Measurements from ENCODE around the gene MEGF10.

Gene MEGF10

GRCh38 chr5:127367029-127367428, 76.4 kb downstream of the MEGF10 start:
- no peak for ATAC-seq
- TF ChIP-seq OSR1 (CRISPR knock-in tag; IDR thresholded peaks at IDR 0.05) (no peak), TCF4 (CRISPR knock-in tag; IDR thresholded peaks at IDR 0.05; ENCODE audit: borderline replicate concordance) (no peak), ESRRG (CRISPR knock-in tag; IDR thresholded peaks at IDR 0.05) (no peak), ISL1 (CRISPR knock-in tag; IDR thresholded peaks at IDR 0.05) (no peak)

- no peak for ATAC-seq
- TF ChIP-seq CREB5 (CRISPR knock-in tag; IDR thresholded peaks at IDR 0.05; ENCODE audit: low read depth) (no peak), ZFP3 (CRISPR knock-in tag; IDR thresholded peaks at IDR 0.05) (no peak), OSR1 (CRISPR knock-in tag; IDR thresholded peaks at IDR 0.05) (no peak), POU6F1 (CRISPR knock-in tag; IDR thresholded peaks at IDR 0.05; ENCODE audit: borderline replicate concordance, low read depth) (no peak), GLIS3 (CRISPR knock-in tag; IDR thresholded peaks at IDR 0.05) (no peak), ZFP30 (CRISPR knock-in tag; IDR thresholded peaks at IDR 0.05) (no peak), PATZ1 (CRISPR knock-in tag; IDR thresholded peaks at IDR 0.05; ENCODE audit: borderline replicate concordance) (no peak)
Measured at GRCh38 chr5:127367946-127368465, 77.4 kb downstream of the MEGF10 start.

GRCh38 chr5:127369796-127370195, 79.2 kb downstream of the MEGF10 start:
- no peak for ATAC-seq
- TF ChIP-seq ZC3H10 (CRISPR knock-in tag; IDR thresholded peaks at IDR 0.05) (no peak), TOX (CRISPR knock-in tag; IDR thresholded peaks at IDR 0.05; ENCODE audit: borderline replicate concordance) (no peak), GLIS3 (CRISPR knock-in tag; IDR thresholded peaks at IDR 0.05) (no peak), CSDC2 (CRISPR knock-in tag; IDR thresholded peaks at IDR 0.05) (no peak), TCF4 (CRISPR knock-in tag; IDR thresholded peaks at IDR 0.05; ENCODE audit: borderline replicate concordance) (no peak), POU6F1 (CRISPR knock-in tag; IDR thresholded peaks at IDR 0.05; ENCODE audit: borderline replicate concordance, low read depth) (no peak), ARNTL (CRISPR knock-in tag; IDR thresholded peaks at IDR 0.05; ENCODE audit: borderline replicate concordance, low read depth) (no peak), ZFP30 (CRISPR knock-in tag; IDR thresholded peaks at IDR 0.05) (no peak), PATZ1 (CRISPR knock-in tag; IDR thresholded peaks at IDR 0.05; ENCODE audit: borderline replicate concordance) (no peak), OSR1 (CRISPR knock-in tag; IDR thresholded peaks at IDR 0.05) (no peak), ZFP3 (CRISPR knock-in tag; IDR thresholded peaks at IDR 0.05) (no peak), BACH2 (CRISPR knock-in tag; IDR thresholded peaks at IDR 0.05; ENCODE audit: borderline replicate concordance) (no peak), CREB5 (CRISPR knock-in tag; IDR thresholded peaks at IDR 0.05; ENCODE audit: low read depth) (no peak), RARB (CRISPR knock-in tag; IDR thresholded peaks at IDR 0.05) (no peak)

- ATAC-seq, result no peak
- TF ChIP-seq ZNF70 (CRISPR knock-in tag; IDR thresholded peaks at IDR 0.05) (no peak), BACH2 (CRISPR knock-in tag; IDR thresholded peaks at IDR 0.05; ENCODE audit: borderline replicate concordance) (no peak), GLIS3 (CRISPR knock-in tag; IDR thresholded peaks at IDR 0.05) (no peak), ZC3H10 (CRISPR knock-in tag; IDR thresholded peaks at IDR 0.05) (no peak), TSHZ2 (CRISPR knock-in tag; IDR thresholded peaks at IDR 0.05) (no peak), ZFP30 (CRISPR knock-in tag; IDR thresholded peaks at IDR 0.05) (no peak), POU6F1 (CRISPR knock-in tag; IDR thresholded peaks at IDR 0.05; ENCODE audit: borderline replicate concordance, low read depth) (no peak), OSR1 (CRISPR knock-in tag; IDR thresholded peaks at IDR 0.05) (no peak)
Measured at GRCh38 chr5:127370631-127371030, 80.0 kb downstream of the MEGF10 start.

Data from SK-N-SH treated with all-trans-retinoic acid at 6 μM for 48 hours (cell line).